Limb (tissue), 2 donors: ENCODE results near the gene HDDC3.

Experiments
- DNase-seq, 2 donors: peaks; one replicate each; pipeline ENCODE4 v3.0.0-alpha.2; 2016; ENCODE audit errors: extremely low spot score in 2 of 2

The HDDC3 gene

GRCh38 chr15:90931828-90932659 lies at the start of gene HDDC3:
Gene HDDC3, minus strand, starts transcription at chr15:90932549. Its CDS starts 9 bp downstream, at chr15:90932540.
- DNase-seq: peak; percentile 88 to 93

GRCh38 chr15:90982135-90982534 lies 49.8 kb upstream of the HDDC3 start:
- DNase-seq: no peak

GRCh38 chr15:90981681-90982080 lies 49.3 kb upstream of the HDDC3 start:
- no peak for DNase-seq

GRCh38 chr15:90979582-90979981 lies 47.2 kb upstream of the HDDC3 start:
- DNase-seq: no peak

- DNase-seq: no peak
Measured at GRCh38 chr15:90974216-90974615, 41.9 kb upstream of the HDDC3 start.

GRCh38 chr15:90972133-90972532 lies 39.8 kb upstream of the HDDC3 start:
- no peak for DNase-seq

- no peak for DNase-seq
Measured at GRCh38 chr15:90970274-90970673, 37.9 kb upstream of the HDDC3 start.

- no peak for DNase-seq
Measured at GRCh38 chr15:90968434-90968833, 36.1 kb upstream of the HDDC3 start.

- DNase-seq: no peak
Measured at GRCh38 chr15:90967206-90967605, 34.9 kb upstream of the HDDC3 start.

- no peak for DNase-seq
Measured at GRCh38 chr15:90966262-90966661, 33.9 kb upstream of the HDDC3 start.

GRCh38 chr15:90962021-90962420 lies 29.7 kb upstream of the HDDC3 start:
- DNase-seq: no peak

GRCh38 chr15:90960298-90961091 lies 28.1 kb upstream of the HDDC3 start:
- no peak for DNase-seq

GRCh38 chr15:90959894-90960293 lies 27.5 kb upstream of the HDDC3 start:
- DNase-seq: peak in 1 of 2 donors; percentile 37

GRCh38 chr15:90959028-90959595 lies 26.8 kb upstream of the HDDC3 start:
- peak in 1 of 2 donors; percentile 1 for DNase-seq

GRCh38 chr15:90957791-90958190 lies 25.4 kb upstream of the HDDC3 start:
- no peak for DNase-seq

- peak; percentile 1 to 60 for DNase-seq
Measured at GRCh38 chr15:90957031-90957790, 24.9 kb upstream of the HDDC3 start.

- DNase-seq: peak; percentile 72 to 93
Measured at GRCh38 chr15:90956274-90957030, 24.1 kb upstream of the HDDC3 start.

- no peak for DNase-seq
Measured at GRCh38 chr15:90955624-90956273, 23.4 kb upstream of the HDDC3 start.

GRCh38 chr15:90954712-90955623 lies 22.6 kb upstream of the HDDC3 start, which contains the start of gene RCCD1:
Gene RCCD1, plus strand, starts transcription at chr15:90954884. Its CDS starts 1,851 bp downstream, at chr15:90956735.
- DNase-seq: peak; percentile 93 to 94
